Measurements from ENCODE around the gene GOLGA6L24.
"Not testable (repeated sequence)": the region's sequence is repeated elsewhere in the genome, so short reads cannot be mapped to it uniquely, and the experiment has no call there.

DNA sequence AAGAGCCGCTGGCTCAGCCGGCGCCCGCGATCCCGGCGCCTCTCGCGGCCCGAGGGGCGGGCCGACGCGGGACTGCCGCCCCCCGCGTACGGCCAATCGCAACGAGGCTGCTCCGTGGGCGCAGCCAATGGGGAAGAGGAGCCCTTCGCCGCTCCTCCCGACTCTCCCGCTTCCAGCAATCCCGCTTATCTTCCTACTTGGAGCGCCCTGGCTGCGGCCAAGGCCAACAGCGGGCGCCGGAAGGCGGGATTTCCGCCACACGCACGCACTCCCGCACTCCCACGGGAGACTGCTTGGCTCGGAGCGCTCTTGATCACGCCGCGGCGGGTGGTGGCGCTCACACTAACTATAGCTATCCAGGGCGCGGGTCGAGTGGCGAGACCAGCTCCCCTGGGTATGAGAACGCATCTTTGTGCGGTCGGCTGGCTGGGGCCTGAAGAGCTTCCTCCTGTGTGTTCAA is 35.7 kb downstream of the GOLGA6L24 start, which contains the start of gene HERC2:
- TF ChIP-seq, protein P1, sequence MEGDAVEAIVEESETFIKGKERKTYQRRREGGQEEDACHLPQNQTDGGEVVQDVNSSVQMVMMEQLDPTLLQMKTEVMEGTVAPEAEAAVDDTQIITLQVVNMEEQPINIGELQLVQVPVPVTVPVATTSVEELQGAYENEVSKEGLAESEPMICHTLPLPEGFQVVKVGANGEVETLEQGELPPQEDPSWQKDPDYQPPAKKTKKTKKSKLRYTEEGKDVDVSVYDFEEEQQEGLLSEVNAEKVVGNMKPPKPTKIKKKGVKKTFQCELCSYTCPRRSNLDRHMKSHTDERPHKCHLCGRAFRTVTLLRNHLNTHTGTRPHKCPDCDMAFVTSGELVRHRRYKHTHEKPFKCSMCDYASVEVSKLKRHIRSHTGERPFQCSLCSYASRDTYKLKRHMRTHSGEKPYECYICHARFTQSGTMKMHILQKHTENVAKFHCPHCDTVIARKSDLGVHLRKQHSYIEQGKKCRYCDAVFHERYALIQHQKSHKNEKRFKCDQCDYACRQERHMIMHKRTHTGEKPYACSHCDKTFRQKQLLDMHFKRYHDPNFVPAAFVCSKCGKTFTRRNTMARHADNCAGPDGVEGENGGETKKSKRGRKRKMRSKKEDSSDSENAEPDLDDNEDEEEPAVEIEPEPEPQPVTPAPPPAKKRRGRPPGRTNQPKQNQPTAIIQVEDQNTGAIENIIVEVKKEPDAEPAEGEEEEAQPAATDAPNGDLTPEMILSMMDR (IDR thresholded peaks at IDR 0.05): not testable (repeated sequence)
- TF ChIP-seq ZFX (IDR thresholded peaks at IDR 0.05; ENCODE audit: borderline replicate concordance): not testable (repeated sequence)

Data from 22Rv1 (cell line).